GM10266 (cell line): ENCODE data around the gene SCN4B.

ENCODE experiments used
- DNase-seq: peaks from one replicate; pipeline ENCODE4 v3.0.0; 2012; ENCODE audit errors: extremely low spot score
- CTCF ChIP-seq: IDR thresholded peaks from 2 replicates; pipeline ENCODE4 v1.5.1; 2012; ENCODE audit warnings: mild to moderate bottlenecking, low read depth; ENCODE audit not compliant: control insufficient read depth, insufficient read depth; ENCODE audit errors: missing control alignments

The SCN4B gene

GRCh38 chr11:118135051-118135795 lies 17.4 kb downstream of the SCN4B start:
- no peak for DNase-seq
- no peak for TF ChIP-seq CTCF

- TF ChIP-seq CTCF = no peak
Measured at GRCh38 chr11:118133816-118134215, 18.8 kb downstream of the SCN4B start.

GRCh38 chr11:118132385-118133151 lies 20.1 kb downstream of the SCN4B start:
- DNase-seq = no peak
- TF ChIP-seq CTCF = no peak

More at GRCh38 chr11:118133816-118134215, 18.8 kb downstream of the SCN4B start:
- no peak for DNase-seq

- no peak for DNase-seq
- TF ChIP-seq CTCF = no peak
Measured at GRCh38 chr11:118129471-118130172, 23.0 kb downstream of the SCN4B start.

GRCh38 chr11:118128721-118129470 lies 23.7 kb downstream of the SCN4B start:
- DNase-seq = no peak
- TF ChIP-seq CTCF = no peak

GRCh38 chr11:118128310-118128709 lies 24.3 kb downstream of the SCN4B start:
- DNase-seq = no peak
- no peak for TF ChIP-seq CTCF
